ENCODE data around the gene RARB.

DNA sequence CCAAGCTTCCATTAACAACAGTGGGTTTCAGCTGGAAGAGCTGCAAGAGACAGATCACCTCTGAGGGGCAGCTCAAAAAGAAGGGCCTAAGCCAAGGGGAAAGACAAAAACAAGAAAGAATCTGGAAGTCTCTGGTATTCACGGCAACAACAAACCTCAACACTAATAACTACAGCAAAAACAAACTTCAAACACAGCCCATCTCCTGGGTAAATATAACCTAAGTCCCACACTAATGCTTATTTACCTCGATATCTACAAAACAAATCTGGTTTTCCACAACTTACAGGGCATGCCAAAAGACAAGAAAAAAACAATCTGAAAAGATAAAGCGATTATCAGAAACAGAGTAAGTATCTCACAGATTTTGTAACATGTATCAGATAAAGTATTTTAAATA is 207.0 kb downstream of the RARB start:
- TF ChIP-seq, protein P1, sequence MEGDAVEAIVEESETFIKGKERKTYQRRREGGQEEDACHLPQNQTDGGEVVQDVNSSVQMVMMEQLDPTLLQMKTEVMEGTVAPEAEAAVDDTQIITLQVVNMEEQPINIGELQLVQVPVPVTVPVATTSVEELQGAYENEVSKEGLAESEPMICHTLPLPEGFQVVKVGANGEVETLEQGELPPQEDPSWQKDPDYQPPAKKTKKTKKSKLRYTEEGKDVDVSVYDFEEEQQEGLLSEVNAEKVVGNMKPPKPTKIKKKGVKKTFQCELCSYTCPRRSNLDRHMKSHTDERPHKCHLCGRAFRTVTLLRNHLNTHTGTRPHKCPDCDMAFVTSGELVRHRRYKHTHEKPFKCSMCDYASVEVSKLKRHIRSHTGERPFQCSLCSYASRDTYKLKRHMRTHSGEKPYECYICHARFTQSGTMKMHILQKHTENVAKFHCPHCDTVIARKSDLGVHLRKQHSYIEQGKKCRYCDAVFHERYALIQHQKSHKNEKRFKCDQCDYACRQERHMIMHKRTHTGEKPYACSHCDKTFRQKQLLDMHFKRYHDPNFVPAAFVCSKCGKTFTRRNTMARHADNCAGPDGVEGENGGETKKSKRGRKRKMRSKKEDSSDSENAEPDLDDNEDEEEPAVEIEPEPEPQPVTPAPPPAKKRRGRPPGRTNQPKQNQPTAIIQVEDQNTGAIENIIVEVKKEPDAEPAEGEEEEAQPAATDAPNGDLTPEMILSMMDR (IDR thresholded peaks at IDR 0.05; ENCODE audit: low read depth, low read length) = no peak
- no peak for TF ChIP-seq EZH2phosphoT487 (IDR thresholded peaks at IDR 0.05; ENCODE audit: low read depth)
